HG03045 (cell line): ENCODE measurements around the gene CSE1L.
"Not testable (repeated sequence)": the region's sequence is repeated elsewhere in the genome, so short reads cannot be mapped to it uniquely, and the experiment has no call there.

Experiments
- ATAC-seq: cut with Tn5 transposase; IDR thresholded peaks from one replicate; pipeline ENCODE4 v1.9.1; 2021; ENCODE audit warnings: mild to moderate bottlenecking, moderate library complexity; ENCODE audit not compliant: unreplicated experiment

Gene CSE1L

GRCh38 chr20:49074521-49074920 is 28.4 kb downstream of the CSE1L start:
- no peak for ATAC-seq

- no peak for ATAC-seq
Observed at GRCh38 chr20:49078310-49078709, 32.2 kb downstream of the CSE1L start.

- ATAC-seq, result not testable (repeated sequence)
Observed at GRCh38 chr20:49082295-49082694, 36.2 kb downstream of the CSE1L start.

- ATAC-seq, result no peak
Observed at GRCh38 chr20:49091104-49091503, 45.0 kb downstream of the CSE1L start.

DNA sequence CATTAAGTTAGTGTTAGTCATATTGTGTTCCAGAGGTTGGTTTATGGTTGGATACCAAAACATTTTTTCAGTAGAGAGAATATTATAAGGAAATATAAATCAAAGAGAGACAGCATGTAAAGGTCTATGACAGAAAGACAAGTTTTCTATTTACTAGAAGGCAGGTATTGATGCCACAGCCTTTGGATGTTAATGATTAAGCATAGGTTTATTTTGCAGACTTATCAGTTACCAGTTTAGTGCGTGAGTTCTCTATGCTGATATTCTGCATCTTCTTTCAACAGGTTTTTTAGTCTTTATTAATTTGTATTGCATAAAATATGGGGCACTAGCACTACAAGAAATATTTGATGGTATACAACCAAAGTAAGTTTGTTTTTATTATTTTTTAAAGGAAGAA is 45.6 kb downstream of the CSE1L start:
- no peak for ATAC-seq

DNA sequence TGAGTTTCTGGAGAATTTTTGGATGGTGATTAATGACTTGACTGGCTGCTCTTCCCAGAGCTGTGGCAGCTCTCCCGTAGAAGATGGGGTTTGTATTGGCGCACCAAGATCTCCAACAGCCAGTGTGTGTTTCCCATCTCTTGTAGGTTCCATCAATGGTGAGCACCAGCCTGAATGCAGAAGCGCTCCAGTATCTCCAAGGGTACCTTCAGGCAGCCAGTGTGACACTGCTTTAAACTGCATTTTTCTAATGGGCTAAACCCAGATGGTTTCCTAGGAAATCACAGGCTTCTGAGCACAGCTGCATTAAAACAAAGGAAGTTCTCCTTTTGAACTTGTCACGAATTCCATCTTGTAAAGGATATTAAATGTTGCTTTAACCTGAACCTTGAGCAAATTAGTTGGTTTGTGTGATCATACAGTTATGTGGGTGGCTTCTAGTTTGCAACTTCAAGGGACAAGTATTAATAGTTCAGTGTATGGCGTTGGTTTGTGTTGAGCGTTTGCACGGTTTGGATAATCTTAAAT is 50.2 kb downstream of the CSE1L start:
- no peak for ATAC-seq

DNA sequence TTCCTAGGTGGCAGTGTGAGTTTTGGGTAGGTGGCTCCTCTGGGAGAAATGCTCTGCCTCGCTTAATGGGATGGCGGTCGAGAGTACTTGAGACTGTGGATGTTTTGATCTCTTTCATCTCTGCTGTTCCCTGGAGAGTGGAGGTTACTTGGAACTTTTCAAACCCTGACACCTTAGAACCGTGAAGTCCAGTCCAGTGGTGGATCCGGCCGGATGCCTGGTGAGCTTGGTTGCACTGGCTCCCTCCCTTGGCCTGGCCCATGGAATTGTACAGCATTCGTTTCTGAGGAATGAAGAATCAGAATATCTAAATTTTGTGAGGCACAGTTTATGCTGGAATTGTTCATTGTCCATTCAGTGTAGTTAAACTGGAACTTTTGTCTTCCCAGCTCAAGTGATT is 51.0 kb downstream of the CSE1L start:
- no peak for ATAC-seq

- no peak for ATAC-seq
Observed at GRCh38 chr20:49098136-49098535, 52.0 kb downstream of the CSE1L start.

- ATAC-seq, result no peak
Observed at GRCh38 chr20:49099011-49099410, 52.9 kb downstream of the CSE1L start.

DNA sequence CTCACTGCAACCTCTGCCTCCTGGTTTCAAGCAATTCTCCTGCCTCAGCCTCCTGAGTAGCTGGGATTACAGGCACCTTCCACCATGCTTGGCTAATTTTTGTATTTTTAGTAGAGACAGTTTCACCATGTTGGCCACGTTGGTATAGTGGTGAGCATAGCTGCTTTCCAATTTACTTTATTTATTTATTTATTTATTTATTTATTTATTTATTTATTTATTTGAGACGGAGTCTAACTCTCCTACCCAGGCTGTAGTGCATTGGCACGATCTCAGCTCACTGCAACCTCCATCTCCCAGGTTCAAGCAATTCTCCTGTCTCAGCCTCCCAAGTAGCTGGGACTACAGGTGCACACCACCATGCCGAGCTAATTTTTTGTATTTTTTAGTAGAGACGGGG is 54.2 kb downstream of the CSE1L start:
- not testable (repeated sequence) for ATAC-seq

DNA sequence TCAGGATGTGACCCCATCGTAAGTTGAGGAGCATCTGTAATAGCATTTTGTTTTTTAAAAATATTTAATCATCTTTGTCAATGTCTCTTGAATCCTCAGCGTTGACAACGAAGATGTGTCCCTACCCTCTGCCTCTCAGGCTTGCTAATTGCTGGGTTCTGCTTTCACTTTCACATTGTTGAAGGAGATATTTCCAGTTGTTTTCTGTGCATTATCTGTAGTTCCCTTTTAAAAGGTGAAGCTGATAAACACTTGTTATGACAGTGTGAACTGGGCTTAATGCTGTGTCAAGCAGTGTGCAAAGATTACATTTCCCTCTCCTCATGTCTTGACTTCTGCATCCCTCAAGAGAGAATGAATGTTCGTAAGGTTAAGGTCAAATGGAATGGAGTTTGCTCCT is 54.9 kb downstream of the CSE1L start:
- no peak for ATAC-seq

DNA sequence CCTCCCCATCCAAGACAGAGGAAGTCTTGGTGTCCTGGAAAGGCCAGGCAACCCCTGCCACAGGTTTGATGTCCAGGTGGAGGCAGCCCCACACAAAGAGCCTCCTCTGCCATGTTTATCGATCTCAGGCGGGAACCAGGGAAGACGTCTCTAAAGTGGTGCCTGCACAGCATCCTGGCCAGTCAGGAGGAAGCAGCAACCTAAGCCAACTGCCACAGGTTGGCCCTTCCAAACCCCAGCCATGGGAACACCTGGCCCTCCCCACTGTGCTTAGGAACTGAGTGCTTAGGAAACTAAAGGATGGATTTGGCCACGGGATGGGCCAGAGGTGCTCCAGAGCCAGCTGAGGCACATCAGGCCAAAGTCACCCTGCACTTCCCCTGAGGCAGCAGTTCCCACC is 56.9 kb downstream of the CSE1L start:
- no peak for ATAC-seq

DNA sequence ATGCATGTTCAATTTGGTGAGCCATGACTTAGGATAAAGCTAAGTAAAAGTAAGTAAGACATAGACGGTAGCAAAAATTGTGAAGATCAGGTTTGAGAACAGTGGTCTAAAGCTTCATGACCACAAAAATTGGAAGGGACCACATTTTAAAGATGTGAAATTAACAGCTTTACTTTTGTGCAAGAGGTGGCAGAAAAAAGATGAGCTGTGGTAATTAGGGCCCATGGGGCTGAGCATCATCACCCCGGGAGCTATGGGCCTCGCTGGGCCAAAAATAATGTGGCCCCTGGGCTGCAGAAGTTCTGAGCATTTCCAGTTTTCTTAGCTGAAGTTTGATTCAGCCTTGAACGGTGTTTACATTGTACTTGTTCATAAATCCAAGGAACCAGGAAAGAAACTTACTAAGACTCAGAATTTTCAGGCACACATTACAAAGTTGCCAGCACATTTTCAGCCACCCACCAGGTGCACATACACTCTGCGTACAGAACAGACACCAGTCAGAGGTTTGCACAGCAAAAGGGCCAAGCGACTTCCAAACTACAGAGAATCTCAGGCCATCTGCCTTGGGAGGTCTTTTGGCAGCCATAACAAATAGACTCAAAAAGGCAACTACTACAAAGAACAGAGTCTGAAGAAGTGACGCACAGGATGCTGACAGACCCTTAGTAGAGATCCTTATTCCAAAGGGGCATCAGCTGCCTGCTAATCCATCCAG is 57.7 kb downstream of the CSE1L start:
- no peak for ATAC-seq

- no peak for ATAC-seq
Observed at GRCh38 chr20:49104365-49104648, 58.2 kb downstream of the CSE1L start.

GRCh38 chr20:49104979-49105547 is 59.0 kb downstream of the CSE1L start:
- not testable (repeated sequence) for ATAC-seq

GRCh38 chr20:49106328-49106727 is 60.2 kb downstream of the CSE1L start:
- ATAC-seq, result no peak

DNA sequence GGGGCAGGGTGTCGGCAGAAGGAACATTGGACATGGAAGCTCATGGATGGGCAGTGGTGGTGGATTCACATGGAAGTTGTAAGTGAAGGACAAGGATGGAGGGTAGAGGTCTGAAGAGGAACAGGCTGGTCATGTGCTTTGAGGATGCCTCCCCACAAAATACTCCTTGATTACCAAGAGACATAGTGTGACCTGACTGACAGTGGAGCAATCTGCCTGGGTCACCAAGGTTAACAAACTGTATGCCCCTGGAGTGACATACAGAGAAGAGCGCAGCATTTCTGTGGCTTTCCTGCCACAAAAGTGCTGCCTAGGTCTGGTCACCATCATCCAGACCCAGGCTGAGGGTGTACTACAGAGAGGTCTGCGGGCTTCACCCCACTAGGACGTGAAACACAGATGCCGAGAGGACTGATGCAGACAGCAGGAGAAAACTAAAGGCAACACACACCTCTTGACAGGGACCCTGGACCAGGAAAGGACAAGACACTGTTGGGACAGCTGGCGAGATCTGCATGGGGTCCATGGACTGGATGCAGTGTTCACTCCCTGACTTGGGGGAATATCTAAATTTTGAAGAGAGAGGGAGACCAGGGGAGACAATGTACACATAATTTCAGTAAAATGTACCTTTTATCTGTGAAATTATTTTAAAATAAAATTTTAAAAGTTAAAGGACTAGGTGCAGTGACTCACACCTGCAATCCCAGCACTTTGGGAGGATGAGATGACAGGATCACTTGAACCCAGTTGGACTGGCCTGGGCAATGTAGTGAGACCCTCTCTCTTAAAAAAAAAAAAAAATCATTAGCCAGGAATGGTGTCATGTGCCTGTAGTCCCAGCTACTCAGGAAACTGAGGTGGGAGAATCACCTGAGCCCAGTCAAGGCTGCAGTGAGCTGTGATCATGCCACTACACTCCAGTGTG is 64.9 kb downstream of the CSE1L start:
- ATAC-seq, result no peak

DNA sequence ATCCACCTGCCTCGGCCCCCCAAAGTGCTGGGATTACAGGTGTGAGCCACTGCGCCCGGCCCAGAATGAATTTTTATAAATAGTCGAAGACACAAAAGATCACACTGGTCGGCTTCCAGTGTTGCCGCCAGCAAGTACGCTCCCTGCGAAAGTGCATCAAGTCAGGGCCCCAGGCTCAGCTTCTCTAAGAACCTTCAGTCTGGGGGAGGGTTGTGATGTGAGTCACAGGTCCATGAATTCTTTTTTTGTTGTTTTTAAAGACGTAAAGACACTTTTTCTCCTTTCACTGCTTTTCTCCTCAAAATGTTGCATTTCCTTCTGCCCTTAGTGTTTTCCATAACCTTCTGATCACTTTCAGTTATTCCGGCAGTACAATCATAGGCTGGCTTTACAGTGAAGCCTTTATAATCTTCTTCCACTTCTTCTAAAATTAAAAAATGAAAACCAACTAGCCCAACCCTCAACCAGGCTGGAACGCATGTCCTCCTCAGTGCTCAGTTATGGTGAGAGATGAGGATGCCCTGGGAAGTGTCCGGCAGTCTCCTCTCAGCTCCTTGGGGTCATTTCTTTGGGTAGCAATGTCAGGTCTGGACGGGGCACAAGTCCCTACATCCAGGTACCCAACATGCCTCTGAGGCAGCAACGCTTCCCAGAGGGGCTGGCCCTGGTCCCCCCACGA is 66.6 kb downstream of the CSE1L start:
- no peak for ATAC-seq

- ATAC-seq, result no peak
Observed at GRCh38 chr20:49115564-49115963, 69.5 kb downstream of the CSE1L start.

DNA sequence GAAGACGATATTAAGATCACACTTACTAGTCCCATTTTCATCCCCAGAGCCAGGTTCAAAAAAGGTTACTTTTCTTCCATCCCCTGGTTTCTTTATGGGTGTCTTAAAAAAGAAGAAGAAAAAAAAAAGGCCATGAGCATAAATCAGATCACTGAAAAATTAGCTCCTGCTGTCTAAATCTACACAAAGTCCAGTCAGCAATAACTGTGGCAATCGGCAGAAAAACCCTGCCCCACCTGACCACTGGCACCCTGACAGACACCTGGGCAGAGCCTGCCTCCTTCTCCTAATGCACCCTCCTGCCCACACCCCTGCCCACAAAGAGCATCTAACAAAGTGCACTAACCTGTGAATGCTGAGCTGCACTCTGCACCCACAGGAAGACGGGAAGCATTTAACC is 72.2 kb downstream of the CSE1L start:
- ATAC-seq, result no peak

DNA sequence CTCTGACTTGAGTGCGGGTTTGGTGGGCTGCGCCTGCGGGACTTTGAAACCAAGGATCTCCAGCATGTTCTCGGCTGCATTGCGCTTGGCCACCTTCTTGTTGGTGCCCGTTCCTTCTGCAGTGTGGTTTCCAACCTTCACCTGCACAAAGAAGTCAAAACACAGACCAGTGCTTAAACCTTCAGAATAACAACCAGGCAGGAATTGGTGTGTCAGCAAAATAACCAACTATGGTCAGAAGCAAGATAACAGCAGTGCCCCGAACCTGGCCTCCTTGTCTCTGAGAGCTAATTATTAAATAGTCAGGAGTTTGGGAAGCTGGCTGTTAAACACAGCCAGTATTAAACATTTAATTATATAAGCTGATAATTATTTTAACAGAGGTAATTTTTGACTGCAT is 73.9 kb downstream of the CSE1L start:
- no peak for ATAC-seq
